Uterine smooth muscle cell (primary cell): ENCODE data around the gene SLC26A9. TPM values are rescaled to one million over a fixed set of nuclear protein-coding genes. Genes with fewer than 3 reads are reported as not detected.

ENCODE experiments used
- total RNA-seq: library from RNA; depleted of rRNA; stranded (reverse); fragments of >200 nt; gene quantifications from 2 replicates; pipeline ENCODE4 v1.2.3, GENCODE V29; 2014

SLC26A9 gene
- not detected in 2 replicates for total RNA-seq

DNA sequence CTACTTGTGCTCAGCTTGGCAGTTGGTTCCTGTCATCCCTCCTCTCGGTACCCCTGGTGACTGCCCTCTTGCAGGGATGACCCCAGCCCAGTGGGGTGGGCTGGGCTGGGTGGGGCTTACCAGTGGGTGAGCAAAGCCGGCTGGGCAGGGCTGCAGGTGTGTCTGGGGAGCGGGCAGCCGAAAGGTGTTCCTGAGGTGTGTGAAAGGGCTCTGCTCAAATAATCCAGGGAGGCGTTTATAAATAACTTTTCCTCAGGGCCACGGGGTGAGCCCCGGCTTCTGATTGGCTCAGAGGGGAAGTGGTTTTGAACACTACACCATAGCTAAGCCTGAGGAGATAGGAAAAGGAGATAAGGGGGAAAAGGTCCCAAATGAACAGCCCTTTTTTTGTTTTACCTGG lies at the start of gene SLC26A9:
Gene SLC26A9 (minus strand): TSS at position 212 of the 400 bp plus-strand sequence. CDS start 7,636 bp downstream, outside the sequence.

Other genes with a start within 250 kb of the SLC26A9 start
- 110 and 144 TPM in 2 replicates for gene NUCKS1, start 193.3 kb downstream of the SLC26A9 start, total RNA-seq
- gene RAB29, start 168.0 kb downstream of the SLC26A9 start, total RNA-seq, result 12.4 and 24.1 TPM in 2 replicates
- gene SLC41A1, start 130.3 kb downstream of the SLC26A9 start, total RNA-seq, result 12.5 and 25.6 TPM in 2 replicates
- gene PM20D1, start 93.3 kb downstream of the SLC26A9 start, total RNA-seq, result not detected in 2 replicates
- gene RAB7B, start 59.9 kb upstream of the SLC26A9 start, total RNA-seq, result 4.6 and 6.3 TPM in 2 replicates
- not detected in 2 replicates for gene CTSE, start 80.4 kb upstream of the SLC26A9 start, total RNA-seq
- gene RHEX, start 109.7 kb upstream of the SLC26A9 start, total RNA-seq, result not detected in 2 replicates
- gene AVPR1B, start 173.9 kb upstream of the SLC26A9 start, total RNA-seq, result not detected in 2 replicates